GM18526 (cell line): ENCODE results near the gene TMEM207.

Source experiments
- POLR2A ChIP-seq: IDR thresholded peaks from 3 replicates; pipeline ENCODE4 v1.6.1; 2011; ENCODE audit not compliant: insufficient read length; ENCODE audit errors: extremely low read depth

Gene TMEM207

DNA sequence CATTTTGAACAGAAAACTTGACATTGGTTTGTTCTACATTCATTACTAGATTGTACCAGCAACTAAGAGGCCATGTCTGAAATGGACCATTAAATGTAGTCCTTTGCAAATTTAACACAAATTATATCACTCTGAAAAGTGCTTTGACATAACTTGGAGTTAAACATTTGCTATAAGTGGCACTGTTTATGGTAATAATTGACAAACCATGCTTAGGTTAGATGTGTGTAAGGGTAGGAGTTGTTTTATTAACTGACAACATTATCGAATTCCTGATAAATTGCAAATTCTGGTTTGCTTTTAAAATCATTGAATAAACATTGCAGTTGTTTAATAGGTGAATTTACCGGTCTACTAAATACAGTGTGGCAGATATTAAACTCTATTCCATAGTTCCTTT, 6.1 kb upstream of the TMEM207 start:
- TF ChIP-seq POLR2A: no peak

GRCh38 chr3:190448256-190448655, 1.4 kb downstream of the TMEM207 start:
- no peak for TF ChIP-seq POLR2A

DNA sequence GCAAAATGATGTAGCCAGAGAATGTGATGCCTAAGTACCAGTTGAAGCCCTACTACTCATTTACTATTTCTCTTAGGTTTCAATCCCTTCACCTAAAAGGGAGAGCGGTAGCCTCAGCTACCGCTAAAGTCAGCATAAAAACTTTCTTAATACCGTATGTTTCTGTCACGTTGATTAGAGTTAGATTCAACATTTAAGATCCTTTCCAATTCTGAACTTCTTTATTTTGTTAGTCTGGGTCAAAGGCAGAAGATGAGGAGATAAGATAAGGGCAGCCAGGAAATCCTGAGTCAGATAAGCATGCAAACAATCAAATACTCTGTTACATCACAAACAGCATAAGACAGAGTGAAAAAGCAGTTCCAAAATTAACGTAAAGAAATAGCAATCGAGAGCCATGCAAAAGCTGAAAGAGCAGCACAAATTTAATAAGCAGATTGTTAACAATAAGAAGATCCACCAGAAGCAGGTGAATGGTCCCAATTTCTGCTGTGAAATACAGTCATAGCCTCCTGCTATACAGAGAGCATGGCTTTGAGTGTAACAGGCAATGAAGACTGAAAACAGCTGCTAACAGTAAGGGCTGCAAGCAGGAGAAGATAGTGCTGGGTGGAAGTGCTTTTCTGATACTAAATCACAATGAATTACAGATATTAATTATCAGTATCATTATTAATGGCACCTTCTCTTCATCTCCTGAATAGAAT, 3.0 kb downstream of the TMEM207 start:
- TF ChIP-seq POLR2A: no peak

DNA sequence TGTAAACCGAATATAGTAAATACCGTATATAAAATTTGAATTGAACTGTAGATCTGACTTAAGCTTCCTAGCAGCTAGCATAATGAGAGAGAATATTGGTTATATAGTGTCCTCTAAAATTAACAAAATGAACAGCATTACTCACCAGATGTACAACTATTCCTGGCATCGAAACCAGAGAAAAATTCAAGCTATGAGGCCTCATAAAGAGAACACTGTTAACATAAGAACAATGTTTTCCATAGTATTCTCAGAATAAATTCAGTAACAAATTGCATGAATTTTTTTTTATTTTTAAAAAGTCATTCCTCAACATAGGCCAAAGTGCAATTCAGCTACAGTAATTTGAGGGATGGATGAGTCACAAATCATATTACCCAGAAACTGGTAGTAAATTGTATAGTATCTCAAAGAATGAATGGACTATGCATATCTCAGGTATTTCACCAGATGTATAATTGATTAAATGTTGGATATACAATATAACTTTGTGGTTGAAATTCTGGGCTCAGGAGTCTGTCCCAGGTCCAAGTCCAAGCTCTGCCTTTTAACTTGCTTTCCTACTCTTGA, 5.0 kb downstream of the TMEM207 start:
- TF ChIP-seq POLR2A: no peak

GRCh38 chr3:190444006-190444405, 5.7 kb downstream of the TMEM207 start:
- TF ChIP-seq POLR2A: no peak

DNA sequence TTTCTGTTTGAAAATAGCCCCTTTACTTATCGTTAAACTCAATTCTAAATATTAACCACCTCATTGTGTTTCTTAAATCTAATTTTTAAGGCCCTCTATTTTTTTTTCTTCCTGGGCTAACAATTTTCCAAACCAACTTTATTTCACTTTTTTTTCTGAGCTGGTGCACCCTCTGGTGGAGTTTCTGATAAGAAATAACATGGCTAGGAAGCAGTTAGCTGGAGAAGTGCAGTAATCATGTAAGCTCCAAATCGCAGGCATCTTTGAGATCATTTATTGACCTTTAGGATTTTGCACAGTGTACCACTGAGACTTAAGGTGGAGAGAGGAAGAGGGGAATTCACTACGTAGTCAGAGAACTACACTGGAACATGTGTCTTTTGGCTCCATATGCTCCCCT, 6.4 kb downstream of the TMEM207 start:
- TF ChIP-seq POLR2A: no peak

DNA sequence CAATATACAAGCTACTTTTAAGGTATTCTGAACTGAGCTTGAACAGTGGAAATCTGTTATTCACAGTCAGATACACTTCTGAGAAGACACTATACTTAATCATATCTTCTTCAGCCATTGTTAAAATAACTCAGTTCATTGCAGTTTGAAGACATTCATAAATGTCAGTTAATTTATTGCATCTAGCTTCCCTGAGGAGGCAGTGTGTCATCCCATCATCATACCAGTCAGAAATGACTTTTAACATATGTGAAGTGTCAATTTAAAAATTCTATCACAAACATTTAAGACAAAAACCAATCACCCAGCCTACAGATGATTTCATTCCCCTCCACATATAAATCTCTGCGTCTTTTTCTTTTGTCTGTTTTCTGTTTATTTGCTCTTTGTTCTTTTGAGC, 7.5 kb downstream of the TMEM207 start:
- TF ChIP-seq POLR2A: no peak

- no peak for TF ChIP-seq POLR2A
Observed at GRCh38 chr3:190436331-190436730, 13.4 kb downstream of the TMEM207 start.

DNA sequence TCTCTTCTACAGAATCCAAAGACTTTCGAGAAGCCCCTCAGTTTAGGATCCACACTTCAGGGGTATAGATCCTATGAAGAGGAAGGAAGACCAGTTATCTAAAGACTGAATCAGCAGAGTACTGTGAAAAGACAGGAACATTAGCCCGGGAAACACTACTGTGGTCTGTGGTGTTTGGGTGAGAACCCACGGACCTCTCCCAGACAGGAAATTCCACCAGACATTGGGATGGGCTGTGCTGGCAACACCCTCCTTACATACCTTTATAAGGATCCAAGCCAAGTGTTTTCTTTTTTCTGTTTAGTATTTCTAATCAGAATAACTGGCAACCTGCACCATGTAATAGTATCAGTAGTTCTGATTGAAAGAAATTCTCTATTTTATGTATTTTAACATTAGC, 14.1 kb downstream of the TMEM207 start:
- TF ChIP-seq POLR2A: no peak

- no peak for TF ChIP-seq POLR2A
Observed at GRCh38 chr3:190433626-190434025, 16.1 kb downstream of the TMEM207 start.

DNA sequence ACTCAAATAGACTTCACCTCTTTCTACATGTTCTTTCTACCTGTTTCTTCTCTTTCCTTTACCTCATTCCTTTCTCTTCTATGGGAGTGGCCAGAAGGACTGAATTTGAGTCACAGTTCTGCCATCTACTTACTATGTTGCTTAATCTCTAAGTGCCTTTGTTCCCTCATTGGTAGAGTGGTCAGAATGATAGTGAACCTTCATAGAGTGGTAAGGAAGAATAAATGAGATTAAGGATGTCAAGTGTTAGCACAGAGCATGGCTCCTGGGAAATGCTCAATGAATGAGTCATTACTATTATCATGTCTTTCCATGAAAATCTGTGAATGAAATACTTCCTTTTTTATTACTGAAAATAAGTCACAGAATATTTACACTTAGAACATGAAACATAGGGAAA, 17.5 kb downstream of the TMEM207 start:
- TF ChIP-seq POLR2A: no peak

DNA sequence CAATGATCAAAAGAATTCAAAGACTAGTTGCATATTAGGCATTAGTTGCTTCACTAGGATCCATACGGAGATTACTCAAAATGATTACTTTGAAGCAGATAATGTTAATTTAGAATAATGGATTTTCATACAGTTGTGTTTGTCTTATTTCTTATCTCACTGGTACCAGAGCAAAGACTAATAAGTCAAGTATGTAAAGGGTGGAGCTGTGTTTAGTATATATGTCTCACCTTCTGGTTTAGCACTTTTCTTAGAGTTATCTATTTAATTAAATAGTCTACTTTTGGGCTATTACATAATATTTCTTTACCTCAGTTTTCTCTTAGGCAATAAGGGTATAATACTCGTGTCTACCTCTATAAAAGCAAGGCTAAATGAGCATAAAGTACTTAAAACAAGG, 18.8 kb downstream of the TMEM207 start:
- TF ChIP-seq POLR2A: no peak

DNA sequence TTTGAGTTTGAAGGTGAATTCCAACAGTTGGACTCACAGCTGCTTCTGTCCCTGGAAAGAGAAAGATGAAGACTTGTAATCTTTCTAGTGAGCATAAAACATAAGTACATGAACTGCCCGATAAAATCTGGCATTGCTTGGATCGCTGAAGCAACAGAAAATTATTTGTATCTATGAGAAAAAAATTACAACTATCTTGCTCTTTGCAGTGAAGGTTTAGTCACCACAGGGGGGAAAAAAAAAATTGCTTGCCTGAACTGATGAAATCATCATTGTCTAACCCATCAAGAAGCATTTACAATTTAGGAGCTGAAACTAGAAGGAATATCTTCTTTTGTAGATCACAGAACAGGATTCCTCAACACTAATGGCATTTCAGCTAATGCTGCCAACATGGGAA, 20.0 kb downstream of the TMEM207 start:
- TF ChIP-seq POLR2A: no peak

- TF ChIP-seq POLR2A: no peak
Observed at GRCh38 chr3:190426806-190427507, 22.7 kb downstream of the TMEM207 start.

- TF ChIP-seq POLR2A: no peak
Observed at GRCh38 chr3:190425833-190426232, 23.9 kb downstream of the TMEM207 start.
